ENCODE results near the gene LRRC74A. TPM values are rescaled to one million over a fixed set of nuclear protein-coding genes. Genes with fewer than 3 reads are reported as not detected.

The LRRC74A gene
- total RNA-seq, 1 donor from 2014 or later = not detected

DNA sequence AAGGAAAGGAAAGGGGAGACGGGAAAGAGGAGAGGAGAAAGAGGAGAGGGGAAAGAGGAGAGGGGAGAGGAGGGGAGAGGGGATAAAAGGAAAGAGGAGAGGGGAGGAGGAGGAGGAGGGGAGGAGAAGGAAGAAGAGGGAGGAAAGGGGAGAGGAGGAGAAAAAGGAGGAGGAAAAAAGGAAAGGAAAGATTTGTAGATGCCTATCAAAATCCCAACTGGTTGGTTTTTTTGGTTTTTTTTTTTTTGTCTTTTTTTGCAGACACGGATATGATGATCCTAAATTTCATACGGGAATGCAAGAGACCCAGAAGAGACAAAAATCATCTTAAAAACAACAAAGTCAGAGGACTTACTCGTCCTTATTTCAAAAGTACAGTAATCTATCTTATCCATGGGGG is 32.9 kb upstream of the LRRC74A start:
- Histone ChIP-seq H3K4me3 (no peak overlapping the region), H3K27me3 (ENCODE audit: low read depth) (no peaks in the 10 kb centered on the region), H3K4me1 (no peaks in the 10 kb centered on the region), H3K9me3 (no peaks in the 10 kb centered on the region), H3K27ac (no peak overlapping the region), H3K36me3 (peaks cover 73% of the 10 kb centered on the region)
- ATAC-seq = no peak
- intact Hi-C loops (cut with DNase I) = no loop called here
- no peak for DNase-seq
- TF ChIP-seq, protein P1, sequence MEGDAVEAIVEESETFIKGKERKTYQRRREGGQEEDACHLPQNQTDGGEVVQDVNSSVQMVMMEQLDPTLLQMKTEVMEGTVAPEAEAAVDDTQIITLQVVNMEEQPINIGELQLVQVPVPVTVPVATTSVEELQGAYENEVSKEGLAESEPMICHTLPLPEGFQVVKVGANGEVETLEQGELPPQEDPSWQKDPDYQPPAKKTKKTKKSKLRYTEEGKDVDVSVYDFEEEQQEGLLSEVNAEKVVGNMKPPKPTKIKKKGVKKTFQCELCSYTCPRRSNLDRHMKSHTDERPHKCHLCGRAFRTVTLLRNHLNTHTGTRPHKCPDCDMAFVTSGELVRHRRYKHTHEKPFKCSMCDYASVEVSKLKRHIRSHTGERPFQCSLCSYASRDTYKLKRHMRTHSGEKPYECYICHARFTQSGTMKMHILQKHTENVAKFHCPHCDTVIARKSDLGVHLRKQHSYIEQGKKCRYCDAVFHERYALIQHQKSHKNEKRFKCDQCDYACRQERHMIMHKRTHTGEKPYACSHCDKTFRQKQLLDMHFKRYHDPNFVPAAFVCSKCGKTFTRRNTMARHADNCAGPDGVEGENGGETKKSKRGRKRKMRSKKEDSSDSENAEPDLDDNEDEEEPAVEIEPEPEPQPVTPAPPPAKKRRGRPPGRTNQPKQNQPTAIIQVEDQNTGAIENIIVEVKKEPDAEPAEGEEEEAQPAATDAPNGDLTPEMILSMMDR (IDR thresholded peaks at IDR 0.05) = no peak

DNA sequence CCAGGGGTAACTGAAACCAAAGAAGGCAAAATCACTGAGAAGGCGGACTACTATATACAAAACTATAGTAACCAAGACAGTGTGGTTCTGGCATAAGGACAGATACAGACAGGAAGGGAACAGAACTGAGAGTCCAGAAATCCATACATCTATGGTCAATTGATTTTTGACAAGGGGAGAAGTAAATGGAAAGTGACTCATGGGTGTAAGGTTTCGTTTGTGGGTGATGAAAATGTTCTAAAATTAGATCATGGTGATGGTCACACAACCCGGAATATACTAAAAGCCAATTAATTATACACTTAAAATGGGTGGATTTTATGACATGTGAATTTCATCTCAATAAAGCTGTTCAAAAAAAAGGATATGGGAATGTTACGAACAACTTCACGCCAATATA is 32.3 kb upstream of the LRRC74A start:
- ATAC-seq = no peak
- no peak overlapping the region for H3K4me3 ChIP-seq
- no peaks in the 10 kb centered on the region for H3K27me3 ChIP-seq (ENCODE audit: low read depth)
- no peaks in the 10 kb centered on the region for H3K4me1 ChIP-seq
- intact Hi-C loops (cut with DNase I) = no loop called here
- TF ChIP-seq, protein P1 (IDR thresholded peaks at IDR 0.05) = no peak
- DNase-seq = no peak
- no peaks in the 10 kb centered on the region for H3K9me3 ChIP-seq
- peaks cover 73% of the 10 kb centered on the region for H3K36me3 ChIP-seq
- H3K27ac ChIP-seq = no peak overlapping the region

DNA sequence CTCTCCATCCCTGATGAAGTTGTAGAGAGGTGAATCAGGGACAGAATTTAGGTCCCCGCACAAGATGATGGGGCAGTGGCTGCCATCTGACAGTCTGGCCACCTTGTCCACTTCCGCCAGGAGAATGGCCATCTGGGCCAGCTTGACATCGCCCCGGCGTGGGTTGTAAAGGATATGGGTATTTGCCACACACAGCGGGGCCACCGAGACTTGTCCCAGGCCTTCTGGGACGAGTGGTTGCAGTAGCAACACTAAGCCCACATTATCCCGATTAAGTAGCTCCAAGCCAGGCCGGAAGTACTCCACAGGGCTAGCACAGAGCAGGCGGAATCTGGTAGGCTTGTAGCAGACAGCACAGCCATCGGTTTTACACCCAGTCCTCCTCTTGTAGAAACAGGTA is 19.8 kb upstream of the LRRC74A start:
- no peak overlapping the region for H3K27ac ChIP-seq
- H3K4me3 ChIP-seq = no peak overlapping the region
- peaks cover 74% of the 10 kb centered on the region for H3K36me3 ChIP-seq
- no peak for ATAC-seq
- TF ChIP-seq, protein P1 (IDR thresholded peaks at IDR 0.05) = no peak
- no peaks in the 10 kb centered on the region for H3K9me3 ChIP-seq
- DNase-seq = no peak
- intact Hi-C loops (cut with DNase I) = no loop called here
- H3K27me3 ChIP-seq (ENCODE audit: low read depth) = no peaks in the 10 kb centered on the region
- H3K4me1 ChIP-seq = peaks cover 16% of the 10 kb centered on the region

DNA sequence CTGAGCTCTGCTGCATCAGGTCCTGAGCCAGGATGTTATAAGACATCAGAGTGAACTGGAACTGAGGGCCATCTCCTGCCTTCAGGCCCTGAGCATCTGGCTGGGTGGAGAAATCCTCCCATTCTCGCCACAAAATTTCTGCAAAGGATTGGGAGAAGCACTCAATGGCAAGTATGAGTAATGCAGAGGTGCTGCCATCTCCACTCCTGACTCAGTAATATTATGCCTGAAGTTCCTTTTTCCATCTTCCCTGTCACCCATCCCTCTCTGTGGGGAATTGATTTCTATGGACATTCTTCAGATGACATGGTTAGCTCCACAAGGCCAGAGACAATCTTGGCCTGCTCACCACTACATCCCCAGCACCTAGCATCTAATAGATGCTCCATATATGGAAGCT is 18.2 kb upstream of the LRRC74A start:
- no peak for ATAC-seq
- Histone ChIP-seq H3K4me1 (peaks cover 22% of the 10 kb centered on the region), H3K9me3 (no peaks in the 10 kb centered on the region), H3K4me3 (no peak overlapping the region), H3K27me3 (ENCODE audit: low read depth) (no peaks in the 10 kb centered on the region), H3K36me3 (peaks cover 58% of the 10 kb centered on the region), H3K27ac (no peak overlapping the region)
- intact Hi-C loops (cut with DNase I) = no loop called here
- DNase-seq = no peak
- TF ChIP-seq, protein P1 (IDR thresholded peaks at IDR 0.05) = no peak

DNA sequence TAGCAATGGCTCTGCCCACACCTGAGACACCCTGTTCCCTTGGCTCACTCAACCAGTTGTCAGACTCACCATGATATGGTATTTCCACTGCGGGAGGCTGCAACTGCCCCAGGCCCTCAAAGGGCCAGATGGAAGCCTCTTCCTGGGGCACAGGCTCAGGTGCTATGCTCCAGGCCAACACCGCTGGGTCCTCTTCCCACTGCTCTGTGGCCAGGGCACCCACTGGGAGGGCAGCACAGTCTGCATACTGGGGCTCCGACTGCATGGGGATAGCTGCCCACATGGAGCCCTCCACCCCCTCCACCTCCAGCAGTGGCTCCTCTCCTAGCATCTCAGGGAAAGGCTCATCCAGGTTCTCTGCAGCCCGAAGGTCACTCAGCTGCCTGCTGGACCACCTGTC is 17.2 kb upstream of the LRRC74A start:
- no peak for ATAC-seq
- peaks cover 25% of the 10 kb centered on the region for H3K4me1 ChIP-seq
- H3K27ac ChIP-seq = no peak overlapping the region
- TF ChIP-seq, protein P1 (IDR thresholded peaks at IDR 0.05) = no peak
- DNase-seq = no peak
- H3K27me3 ChIP-seq (ENCODE audit: low read depth) = no peaks in the 10 kb centered on the region
- no peaks in the 10 kb centered on the region for H3K9me3 ChIP-seq
- H3K4me3 ChIP-seq = no peak overlapping the region
- intact Hi-C loops (cut with DNase I) = no loop called here
- H3K36me3 ChIP-seq = peaks cover 49% of the 10 kb centered on the region

DNA sequence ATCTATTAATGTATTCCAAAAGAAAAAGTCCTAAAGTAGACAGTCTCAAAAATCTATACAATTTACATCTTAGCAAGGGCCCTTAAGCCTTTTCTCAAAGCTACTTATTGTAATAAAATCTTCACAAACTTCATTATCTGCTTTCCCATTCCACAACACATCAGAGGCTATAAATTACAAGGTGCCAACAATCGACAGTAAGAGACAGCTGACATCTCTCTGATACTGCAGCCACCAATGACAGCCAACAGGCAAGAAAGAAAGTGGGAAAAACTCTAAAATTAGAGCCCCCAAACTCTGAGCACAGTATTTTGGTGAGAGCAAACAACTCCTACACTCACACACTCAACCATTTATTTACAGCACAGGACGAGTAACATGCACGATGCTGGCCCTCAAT is 15.7 kb upstream of the LRRC74A start:
- intact Hi-C loops (cut with DNase I) = no loop called here
- Histone ChIP-seq H3K36me3 (peaks cover 35% of the 10 kb centered on the region), H3K4me3 (peak overlapping the region; percentile 81), H3K27ac (peak overlapping the region; percentile 93), H3K27me3 (ENCODE audit: low read depth) (no peaks in the 10 kb centered on the region), H3K9me3 (no peaks in the 10 kb centered on the region), H3K4me1 (peaks cover 25% of the 10 kb centered on the region)
- DNase-seq (no peak), ATAC-seq (no peak)
- TF ChIP-seq, protein P1 (IDR thresholded peaks at IDR 0.05) = no peak
